NCI-H146 treated with DMSO at 0.1 percent for 48 hours (cell line): Measurements from ENCODE around the gene LOXL3.
A peak's percentile ranks its signal among the peaks of the same experiment; 100 is the strongest.

Source experiments
- DNase-seq: peaks from one replicate; lab custom pipeline; 2025; ENCODE audit not compliant: unreplicated experiment; lab: John Stamatoyannopoulos, UW

The LOXL3 gene

DNA sequence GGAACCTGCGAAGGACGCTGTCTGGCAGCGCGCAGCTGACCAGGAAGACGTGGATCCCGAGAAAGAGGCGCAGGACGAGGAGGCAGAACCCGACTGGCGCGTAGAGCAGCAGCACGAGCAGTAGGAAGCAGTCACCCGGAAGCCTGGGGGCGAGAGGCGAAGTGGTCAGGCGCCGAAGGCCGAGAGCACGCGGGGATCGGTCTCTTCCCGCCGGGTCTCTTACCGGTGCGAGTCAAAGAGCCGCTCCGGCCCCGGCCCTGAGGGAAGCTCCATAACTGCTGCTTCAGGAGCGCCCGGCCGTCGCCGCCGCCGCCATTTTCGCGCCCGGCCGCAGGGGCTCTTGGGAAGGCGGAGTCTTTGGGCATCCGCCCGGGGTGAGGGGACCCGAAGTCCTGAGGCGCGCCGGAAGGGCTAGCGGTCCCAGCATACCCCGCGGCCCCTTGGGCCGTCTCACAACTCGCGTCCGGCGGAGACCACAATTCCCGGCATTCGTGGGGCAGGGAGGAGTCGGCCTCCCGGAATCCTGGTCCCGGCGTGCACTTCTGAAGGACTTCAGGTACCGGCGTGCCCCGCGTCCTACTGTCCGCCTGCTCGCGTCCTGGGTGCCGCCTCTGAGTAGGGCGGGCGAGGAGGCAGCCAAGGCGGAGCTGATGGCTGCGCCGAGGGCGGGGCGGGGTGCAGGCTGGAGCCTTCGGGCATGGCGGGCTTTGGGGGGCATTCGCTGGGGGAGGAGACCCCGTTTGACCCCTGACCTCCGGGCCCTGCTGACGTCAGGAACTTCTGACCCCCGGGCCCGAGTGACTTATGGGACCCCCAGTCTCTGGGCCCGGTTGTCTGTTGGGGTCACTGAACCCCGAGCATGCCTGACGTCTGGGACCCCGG, 24.1 kb downstream of the LOXL3 start, which contains the start of the genes AUP1 and HTRA2:
Gene AUP1 (minus strand): TSS at position 350 of the 882 bp plus-strand sequence. CDS start 77 bp downstream, at position 273.
Gene HTRA2 (plus strand): TSS at position 577 of the 882 bp plus-strand sequence. CDS start 74 bp downstream, at position 651.
- DNase-seq = peak; percentile 95

DNA sequence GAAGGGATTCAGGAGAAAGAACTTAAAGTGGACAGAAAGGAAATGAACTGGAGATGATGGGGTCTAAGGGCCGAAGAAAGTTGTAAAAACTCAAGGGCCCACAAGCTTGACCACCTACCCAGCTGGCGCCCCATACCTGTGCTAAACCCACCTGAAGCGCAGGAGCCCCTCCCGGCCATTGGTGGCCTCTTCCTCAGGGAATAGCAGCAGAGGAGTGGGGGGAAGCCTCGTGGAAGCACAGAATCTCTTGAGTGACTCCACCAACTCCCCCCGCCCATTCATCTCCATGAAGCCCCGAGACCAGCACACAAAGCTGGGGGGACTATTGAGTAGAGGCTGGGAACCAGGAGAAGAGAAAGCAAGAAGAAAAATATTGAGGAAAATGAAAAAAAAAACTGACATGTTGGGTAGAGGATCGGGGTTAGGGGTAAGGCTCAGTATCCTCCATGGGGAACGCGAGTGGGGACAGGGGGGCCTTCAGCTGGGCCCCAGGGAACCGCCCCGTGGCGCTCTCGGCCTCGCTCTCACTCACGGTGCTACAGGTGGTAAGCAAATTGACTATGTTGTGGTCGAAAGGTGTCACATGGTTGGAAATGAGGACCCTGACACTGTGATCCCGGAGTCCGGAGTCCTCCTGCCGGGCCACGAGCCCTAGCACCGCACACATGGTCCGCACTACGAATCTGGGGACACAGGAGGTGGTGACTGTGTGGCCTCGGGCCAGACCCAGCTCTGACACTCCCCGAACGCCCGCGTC, 25.0 kb downstream of the LOXL3 start:
- DNase-seq = no peak

DNA sequence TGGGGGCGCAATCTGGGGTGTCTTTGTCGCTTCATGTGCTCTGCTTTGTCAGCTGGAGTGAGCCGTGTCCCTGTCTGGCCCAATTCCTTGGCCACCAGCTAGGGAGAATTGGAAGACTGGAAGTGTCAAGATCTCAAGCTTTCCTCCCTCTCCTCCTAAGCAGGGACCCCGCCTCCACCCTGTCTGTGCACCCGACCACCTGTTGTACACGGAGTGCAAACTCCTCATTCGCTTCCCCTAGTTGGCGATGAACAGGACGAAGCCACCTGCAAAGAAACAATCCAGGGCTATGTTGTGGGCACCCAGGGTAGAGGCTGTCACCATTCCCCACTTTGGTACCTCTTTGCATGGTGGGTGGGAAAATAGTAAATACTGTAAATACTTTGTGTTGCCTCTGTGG, 26.0 kb downstream of the LOXL3 start:
- no peak for DNase-seq

DNA sequence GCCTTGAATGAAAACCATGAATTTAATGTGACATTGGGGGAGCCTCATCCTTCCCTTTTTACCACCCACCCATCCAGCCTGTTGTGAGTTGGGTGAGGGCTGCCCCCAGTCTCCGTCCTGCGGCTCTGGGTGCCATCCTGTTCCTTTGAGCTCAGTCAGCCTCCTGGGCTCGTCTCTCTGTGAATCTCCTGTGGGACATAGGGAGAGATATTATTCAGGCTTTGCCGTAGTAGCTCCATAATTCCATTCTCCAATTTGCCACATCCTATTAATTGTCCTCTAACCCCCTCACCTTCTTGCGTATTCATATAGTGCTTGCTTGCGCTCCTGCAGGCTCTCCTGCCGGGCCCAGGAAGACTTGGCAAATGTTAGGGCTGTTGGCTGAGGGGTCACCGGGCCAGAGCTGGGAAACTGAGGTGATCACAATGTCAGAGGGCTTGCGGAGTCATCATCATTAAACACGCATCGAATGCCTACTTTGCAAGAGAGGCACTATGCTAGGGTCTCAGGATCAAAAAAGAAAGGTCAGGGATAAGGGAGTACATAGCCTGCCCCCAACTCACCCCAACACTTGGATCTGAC, 27.0 kb downstream of the LOXL3 start:
- no peak for DNase-seq

DNA sequence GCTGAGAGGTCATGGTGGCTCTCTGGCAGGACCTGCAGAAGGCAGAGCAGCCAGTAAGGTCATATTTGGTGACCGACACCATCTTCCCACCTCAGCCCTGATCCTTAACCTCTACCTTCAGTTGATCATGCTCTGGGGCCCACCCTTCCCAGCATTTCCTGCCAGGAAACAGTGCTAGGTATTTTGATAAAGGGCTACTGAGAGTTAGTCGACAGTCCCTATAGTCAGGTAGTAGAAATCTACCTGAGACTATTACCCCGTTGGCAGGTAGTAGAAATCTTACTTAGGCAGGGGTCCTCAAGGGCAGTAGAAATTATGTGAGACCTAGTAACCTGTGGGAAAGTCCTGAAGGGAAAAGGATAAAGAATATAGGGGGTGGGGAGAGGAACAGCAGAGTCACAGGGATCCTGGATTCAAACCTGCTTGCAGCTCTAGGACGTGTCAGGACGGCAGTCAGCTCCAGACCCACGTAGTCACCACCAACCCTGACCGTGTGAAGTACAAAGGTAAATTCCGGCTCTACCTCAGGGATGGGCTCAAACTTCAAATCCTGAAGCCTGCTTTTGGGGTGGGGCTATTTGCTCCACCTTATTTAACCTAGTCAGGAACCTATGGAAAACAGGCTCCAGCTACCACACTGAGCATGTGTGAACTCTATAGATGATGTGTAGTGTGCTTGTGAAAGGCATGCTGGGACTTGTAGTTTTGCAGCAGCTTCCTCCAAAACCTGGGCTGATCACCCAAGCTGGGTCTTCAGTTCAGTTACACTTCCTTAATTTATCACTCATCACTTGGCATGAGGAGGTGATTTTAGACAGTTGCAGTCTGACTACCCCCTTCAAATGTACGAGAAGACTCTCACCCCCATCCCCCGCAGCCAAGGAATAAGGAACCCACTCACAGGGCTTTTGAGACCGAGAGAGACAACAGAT, 27.8 kb downstream of the LOXL3 start, which contains the start of gene DQX1:
Gene DQX1 (minus strand): TSS at position 515 of the 932 bp plus-strand sequence. CDS start 502 bp downstream, at position 13.
- no peak for DNase-seq

DNA sequence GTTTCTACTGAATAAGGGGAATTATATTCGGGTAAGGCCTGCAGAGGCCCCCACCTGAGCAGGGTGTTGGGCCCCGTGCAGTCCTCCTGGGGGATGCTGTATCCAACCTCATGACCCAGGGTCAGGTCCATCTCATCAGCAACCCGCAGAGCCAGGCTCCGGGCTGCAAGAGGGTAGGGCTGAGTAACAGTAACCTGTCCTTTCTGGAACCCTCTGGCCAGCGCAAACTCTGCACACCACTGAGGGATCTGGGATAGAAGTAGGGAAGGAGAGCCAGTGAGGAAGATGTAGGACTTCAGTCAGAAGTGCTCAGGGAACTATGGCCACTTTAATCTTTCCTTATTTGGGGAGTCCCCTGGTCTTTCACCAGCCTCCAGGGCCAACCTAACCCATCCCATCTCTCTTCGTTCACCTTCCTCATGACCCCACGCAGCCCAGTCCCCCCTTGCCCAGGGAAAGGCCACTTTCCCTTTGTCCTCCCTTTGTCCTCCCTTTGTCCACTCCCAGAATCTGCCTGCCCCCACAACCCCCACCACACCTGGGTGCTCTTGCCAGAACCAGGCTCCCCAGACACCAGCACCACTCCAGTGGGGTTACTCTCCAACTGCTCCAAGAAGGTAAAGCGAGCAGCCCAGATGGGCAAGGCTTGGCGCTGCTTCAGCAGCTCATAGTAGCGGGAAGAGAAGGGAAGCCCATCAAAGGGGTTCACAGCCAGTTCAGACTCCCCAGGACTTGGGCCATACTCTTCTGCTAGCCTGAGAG, 28.6 kb downstream of the LOXL3 start:
- no peak for DNase-seq

DNA sequence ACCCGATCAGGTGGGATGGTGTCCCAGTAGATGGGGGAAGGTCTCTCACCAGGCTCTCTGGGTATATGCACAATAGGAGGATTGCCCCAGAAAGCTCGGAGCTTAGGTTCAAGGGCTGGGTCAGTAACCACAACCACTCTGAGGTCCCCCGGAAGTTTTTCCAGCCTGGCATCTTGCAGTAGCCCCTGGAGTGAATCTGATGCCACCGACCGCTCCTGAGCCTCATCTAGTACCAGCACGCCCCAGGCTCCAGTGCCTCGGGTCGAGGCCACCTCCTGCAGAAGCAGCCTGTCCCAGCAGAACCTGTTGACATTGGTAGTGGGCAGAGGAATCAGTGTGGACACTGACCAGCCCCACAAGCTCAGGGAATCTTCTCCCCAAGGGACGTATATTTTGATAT, 29.7 kb downstream of the LOXL3 start:
- DNase-seq = no peak

DNA sequence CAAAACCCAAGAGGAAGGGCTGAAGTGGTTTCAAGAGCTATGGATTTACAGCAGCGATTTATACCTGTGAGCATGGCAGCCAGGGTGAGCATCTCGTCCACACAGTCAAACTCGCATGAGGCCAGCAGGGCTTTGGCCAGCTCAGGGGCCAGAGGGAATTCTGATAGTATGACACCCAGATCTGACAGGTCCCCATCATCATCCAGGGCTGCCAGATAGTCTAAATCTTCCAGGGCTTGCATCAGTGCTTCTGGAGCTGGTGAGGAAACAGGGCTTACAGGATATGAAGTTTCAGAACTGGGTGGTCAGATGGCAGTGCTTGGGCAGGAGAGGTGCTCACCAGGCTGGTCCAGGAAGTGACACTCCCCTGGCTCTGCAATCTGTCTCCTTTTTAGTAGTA, 31.2 kb downstream of the LOXL3 start:
- no peak for DNase-seq

DNA sequence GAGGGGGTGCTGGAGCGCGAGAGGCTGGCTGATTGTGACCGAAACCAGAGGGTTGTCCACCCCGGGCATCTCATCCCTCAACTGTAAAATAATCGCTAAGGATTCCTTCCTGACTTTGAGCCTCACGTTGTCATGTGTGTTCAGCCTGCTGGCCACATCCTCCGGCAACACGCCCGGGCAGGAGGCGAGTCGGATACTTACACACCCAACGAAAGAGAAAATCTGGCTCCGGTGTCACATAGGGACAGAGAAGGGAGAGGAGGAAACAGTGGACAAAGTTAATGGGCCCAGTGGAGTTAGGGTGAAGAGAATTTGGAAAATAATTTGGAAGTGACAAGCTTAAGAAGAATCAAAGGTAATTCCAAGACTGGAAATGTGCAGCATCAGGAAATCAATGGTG, 37.1 kb downstream of the LOXL3 start:
- DNase-seq = no peak

DNA sequence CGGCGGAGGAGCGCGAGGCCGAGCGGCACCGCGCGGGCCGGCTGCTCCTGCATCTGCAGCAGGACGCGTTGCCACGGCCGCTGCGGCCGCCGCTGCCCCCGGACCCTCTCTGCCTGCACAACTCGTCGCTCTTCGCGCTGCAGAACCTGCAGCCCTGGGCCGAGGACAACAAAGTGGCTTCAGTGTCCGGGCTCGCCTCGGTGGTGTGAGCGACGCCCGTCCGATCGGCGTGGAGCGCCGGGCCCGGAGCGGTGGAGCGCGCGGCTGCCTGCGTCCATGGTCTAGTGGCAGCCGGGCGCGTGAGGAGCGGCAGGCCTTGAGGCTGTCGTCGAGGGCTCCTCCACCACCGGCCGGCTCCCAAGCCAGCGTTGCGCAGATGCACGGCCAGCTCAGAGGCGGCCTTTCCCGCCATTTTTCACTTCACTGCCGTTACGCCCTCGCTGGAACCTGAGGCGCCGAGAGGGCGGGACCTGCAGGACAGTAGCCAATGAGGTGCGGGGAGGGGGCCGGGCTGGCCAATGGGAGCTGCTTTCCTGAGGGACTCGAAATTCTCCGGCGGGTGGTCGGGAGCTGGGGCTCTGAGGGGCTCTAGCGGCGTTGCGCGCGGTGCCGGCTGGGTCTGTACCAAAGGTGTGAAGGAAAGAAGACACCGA, 37.6 kb downstream of the LOXL3 start:
- no peak for DNase-seq

DNA sequence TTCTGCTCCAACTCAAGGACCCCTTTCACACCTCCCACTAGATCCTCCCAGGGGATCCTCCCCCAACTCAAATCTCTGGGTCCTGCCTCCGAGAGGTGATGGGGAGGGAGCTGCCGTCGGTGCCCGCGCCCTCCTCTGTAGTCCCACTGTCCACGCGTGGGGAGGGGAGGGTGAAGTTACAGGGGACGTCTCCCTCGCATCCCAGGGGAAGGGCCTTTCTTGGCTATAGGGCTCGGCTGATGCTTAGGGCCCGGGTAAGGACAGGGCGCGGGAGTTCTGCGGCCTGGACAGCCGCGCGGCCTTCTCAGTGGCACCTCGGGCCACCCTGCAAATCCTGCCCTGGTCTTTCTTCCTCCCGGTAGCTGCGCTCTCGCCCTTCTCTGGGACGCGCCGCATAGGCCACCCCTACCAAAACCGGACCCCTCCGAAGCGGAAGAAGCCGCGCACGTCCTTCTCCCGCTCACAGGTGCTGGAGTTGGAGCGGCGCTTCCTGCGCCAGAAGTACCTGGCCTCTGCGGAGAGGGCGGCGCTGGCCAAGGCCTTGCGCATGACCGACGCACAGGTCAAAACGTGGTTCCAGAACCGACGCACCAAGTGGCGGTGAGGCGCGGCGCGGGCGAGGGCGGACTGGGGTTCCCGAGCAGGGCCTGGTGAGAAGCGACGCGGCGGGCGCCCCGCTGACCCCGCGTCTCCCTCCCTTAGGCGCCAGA, 38.3 kb downstream of the LOXL3 start:
- DNase-seq = no peak

DNA sequence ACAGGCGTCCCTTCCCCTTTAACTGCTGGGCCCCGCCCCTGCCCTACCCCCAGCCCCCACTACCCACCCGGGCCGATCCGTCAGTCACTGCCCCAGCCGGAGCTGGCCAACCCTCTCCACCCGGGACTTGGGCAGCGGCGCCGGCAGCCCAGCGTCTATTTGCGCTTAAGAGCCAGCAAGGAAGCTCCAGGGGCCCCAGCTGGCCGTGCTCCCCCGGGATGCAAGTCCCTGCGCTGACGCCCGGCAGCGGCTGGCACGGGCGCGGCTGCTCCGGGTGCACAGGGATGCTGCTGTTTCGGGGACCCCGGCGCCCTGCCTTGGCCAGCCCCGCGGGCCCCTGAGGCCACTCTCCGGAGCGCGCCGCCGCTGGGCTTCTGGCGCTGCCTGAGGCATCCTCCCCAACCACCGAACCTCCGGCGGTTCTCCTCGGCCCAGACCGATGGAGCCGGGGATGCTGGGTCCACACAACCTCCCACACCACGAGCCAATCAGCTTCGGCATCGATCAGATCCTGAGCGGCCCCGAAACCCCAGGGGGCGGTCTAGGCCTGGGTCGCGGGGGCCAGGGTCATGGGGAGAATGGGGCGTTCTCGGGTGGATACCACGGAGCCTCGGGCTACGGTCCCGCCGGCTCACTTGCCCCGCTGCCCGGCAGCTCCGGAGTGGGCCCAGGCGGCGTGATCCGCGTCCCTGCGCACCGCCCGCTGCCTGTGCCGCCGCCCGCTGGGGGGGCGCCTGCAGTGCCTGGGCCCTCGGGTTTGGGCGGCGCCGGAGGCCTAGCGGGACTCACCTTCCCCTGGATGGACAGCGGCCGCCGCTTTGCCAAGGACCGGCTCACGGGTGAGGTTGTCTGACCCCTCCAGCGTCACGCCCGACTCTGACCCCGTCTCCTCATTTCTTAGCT, 39.1 kb downstream of the LOXL3 start, which contains the start of gene TLX2:
Gene TLX2 (plus strand): TSS at position 83 of the 903 bp plus-strand sequence. CDS start 357 bp downstream, at position 440.
- no peak for DNase-seq

DNA sequence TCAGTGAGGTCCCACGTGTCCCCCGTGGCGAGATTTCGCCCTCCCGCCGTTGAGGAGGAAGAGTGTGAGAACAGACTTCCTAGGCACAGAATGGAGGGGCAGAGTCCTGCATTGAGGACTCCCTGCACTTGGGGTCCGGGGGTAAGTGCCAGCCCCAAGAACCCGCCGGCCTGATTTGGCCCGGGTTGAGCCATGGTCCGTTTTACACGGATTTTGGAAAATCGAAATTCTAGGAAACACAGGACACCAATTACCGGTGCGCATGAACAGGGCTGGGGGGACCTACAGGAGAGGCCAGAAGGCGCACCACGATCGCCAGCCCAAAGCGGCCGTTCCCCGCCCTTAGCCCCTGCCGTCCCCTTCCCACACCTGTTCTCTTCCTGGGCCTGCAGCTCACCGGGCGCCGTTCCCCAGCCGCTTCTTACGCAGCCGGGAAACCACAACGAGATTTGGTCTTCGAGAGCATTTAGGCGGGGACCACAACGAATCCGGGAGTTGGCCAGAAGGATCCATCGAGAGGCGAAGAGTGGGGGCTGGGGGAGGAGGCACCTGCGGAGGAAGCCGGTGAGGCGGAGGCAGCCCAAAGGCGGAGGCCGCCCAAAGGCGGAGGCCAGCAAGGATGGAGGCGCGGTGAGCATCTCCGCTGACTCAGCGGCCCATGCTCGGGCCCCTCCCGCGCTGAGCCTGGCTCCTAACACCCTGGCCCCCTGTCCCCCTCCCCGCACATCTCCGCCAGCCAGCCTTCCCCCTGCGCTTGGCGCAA, 40.0 kb downstream of the LOXL3 start:
- DNase-seq = peak; percentile 29

DNA sequence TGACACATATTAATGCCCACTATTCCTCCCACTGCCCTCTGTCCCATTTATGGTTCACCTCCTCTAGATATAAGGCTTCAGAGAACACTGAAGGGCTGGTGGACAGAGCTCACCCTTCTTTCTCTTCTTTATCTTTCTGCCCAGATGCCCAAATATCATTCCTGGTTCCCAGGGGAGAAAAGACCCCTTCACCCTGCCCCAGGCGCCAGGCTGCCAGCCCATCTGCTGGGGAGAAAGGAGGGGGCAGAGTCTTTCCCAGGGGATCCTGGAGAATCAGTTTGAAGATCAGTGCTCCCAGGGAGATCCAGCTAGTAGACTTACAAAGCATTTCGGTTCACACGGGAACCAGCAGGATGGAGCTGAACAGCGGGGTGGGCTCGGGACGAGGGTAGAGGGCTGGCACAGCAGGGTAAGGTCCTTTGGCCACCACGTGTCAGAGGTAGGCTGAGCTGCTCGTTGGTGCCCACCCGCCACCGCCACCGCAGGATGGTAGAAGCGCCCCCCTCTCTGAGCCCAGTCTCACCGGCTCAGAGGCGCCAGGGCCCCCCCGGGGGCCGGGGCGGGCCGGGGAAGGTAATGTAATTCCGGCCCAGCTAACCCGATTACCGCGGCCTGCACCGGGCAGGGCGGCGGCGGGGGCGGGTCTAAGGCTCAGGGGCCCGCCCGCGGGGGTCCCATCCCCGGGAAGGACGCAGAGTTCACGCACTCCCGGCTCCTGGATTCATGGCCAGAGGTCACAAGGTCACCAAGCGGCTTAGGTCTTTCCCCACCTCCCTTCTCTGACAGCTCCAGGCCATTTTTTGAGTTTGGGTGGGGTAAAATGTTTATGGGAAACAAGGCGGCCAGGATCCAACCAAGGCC, 40.8 kb downstream of the LOXL3 start:
- DNase-seq = peak; percentile 12

DNA sequence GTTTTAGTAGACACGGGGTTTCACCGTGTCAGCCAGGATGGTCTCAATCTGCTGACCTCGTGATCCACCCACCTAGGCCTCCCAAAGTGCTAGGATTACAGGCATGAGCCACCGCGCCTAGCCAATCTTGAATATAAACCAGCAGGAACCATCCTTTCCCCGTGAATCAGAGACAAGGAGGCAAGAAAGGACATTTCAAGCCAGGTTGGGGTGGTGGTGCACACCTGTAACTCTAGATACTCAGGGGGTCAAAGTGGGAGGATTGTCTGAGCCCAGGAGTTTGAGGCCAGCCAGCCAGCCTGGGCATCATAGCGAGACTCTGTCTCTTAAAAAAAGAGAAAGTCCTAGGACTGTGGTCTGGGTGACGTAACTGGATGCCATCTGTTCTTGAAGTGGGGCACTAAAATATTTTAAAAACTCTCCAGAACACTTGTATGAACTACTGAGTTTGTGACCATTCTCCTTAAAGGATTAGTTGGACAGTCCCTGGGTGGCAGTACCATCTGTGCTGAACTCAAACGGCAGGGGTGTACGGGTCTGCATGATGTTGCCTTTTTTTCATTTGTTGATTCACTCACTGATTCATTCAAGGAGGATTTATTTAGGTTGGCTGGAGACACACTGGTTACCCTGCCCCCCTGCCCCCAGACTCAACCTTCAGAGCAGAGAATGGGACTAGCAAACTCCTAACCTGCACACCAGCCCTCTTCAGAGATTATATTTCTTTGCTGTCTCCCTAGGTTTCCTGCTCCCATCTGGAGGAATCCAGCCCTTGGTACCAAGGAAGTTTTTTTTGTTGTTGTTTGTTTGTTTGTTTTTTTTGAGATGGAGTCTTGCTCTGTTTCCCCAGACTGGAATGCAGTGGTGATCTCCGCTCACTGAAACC, 42.4 kb downstream of the LOXL3 start:
- DNase-seq = no peak
